K562 (cell line): ENCODE results near the gene VSIG10L. TPM values are rescaled to one million over a fixed set of nuclear protein-coding genes. Genes with fewer than 3 reads are reported as not detected.

Experiments used
- ARID3B ChIP-seq: fragments of 250-450 bp; sonication (Bioruptor Pico); IDR thresholded peaks from 2 replicates; pipeline ENCODE4 v1.4.0; 2020; ENCODE audit warnings: borderline replicate concordance
- ARNT ChIP-seq, 2 experiments: fragments of 450-650 bp; IDR thresholded peaks; 2 replicates each; pipeline ENCODE4 v1.6.1; 2016; ENCODE audit warnings: mild to moderate bottlenecking in 1 of 2
- CBFA2T2 ChIP-seq: fragments of 450-650 bp; conservative IDR thresholded peaks from 2 replicates; pipeline ENCODE4 v1.6.1; 2017; ENCODE audit warnings: mild to moderate bottlenecking
- CLOCK ChIP-seq: fragments of 250-450 bp; sonication (Bioruptor Pico); IDR thresholded peaks from 2 replicates; pipeline ENCODE4 v1.4.0; 2020; ENCODE audit warnings: mild to moderate bottlenecking, moderate library complexity, borderline replicate concordance
- ELK1 ChIP-seq: sonication (generic); formaldehyde crosslinking; IDR thresholded peaks from 2 replicates; pipeline ENCODE4 v1.8.1; 2022; ENCODE audit warnings: missing genetic modification reagents
- FIP1L1 ChIP-seq: fragments of 200-400 bp; formaldehyde crosslinking; IDR thresholded peaks from 2 replicates; pipeline ENCODE4 v1.6.1; 2018; ENCODE audit warnings: mild to moderate bottlenecking, low read depth, low read length; ENCODE audit not compliant: poor library complexity, severe bottlenecking
- GABPB1 ChIP-seq: sonication (generic); formaldehyde crosslinking; IDR thresholded peaks from 2 replicates; pipeline ENCODE4 v1.8.0; 2022; ENCODE audit warnings: mild to moderate bottlenecking, missing genetic modification reagents
- HBP1 ChIP-seq: fragments of 450-650 bp; formaldehyde crosslinking; IDR thresholded peaks from 2 replicates; pipeline ENCODE4 v1.4.0; 2022; ENCODE audit warnings: missing genetic modification characterization
- HDAC1 ChIP-seq, 2 experiments: fragments of 450-650 bp; IDR thresholded peaks; 2 replicates each; pipeline ENCODE4 v1.6.1; 2016 to 2017; ENCODE audit warnings: inconsistent platforms in 1 of 2, mild to moderate bottlenecking in 1 of 2, moderate library complexity in 1 of 2
- HLTF ChIP-seq: fragments of 450-650 bp; IDR thresholded peaks from 2 replicates; pipeline ENCODE4 v1.6.1; 2016
- NFIX ChIP-seq: fragments of 250-450 bp; sonication (Bioruptor Pico); IDR thresholded peaks from 2 replicates; pipeline ENCODE4 v1.4.0; 2020; ENCODE audit warnings: low read depth, mild to moderate bottlenecking, moderate library complexity
- NR2C2 ChIP-seq, 2 experiments: fragments of 200-800 bp in 1 of 2; sonication (Bioruptor generic) in 1 of 2; sonication (generic) in 1 of 2; formaldehyde crosslinking in 1 of 2; IDR thresholded peaks; 2 replicates each; pipeline versions ENCODE4 v1.6.1 to v1.8.0; 2016 to 2022; ENCODE audit warnings: mild to moderate bottlenecking in 1 of 2, missing compliant biosample characterization in 1 of 2, missing genetic modification characterization in 1 of 2, missing genetic modification reagents in 1 of 2
- NR3C1 ChIP-seq: sonication (generic); formaldehyde crosslinking; IDR thresholded peaks from 2 replicates; pipeline ENCODE4 v1.8.1; 2022; ENCODE audit warnings: missing genetic modification reagents
- PHB2 ChIP-seq: fragments of 450-650 bp; IDR thresholded peaks from 2 replicates; pipeline ENCODE4 v1.6.1; 2017; ENCODE audit warnings: low read depth
- RNF219 ChIP-seq: fragments of 250-450 bp; sonication (Bioruptor Pico); IDR thresholded peaks from 2 replicates; pipeline ENCODE4 v1.5.0; 2022; ENCODE audit warnings: mild to moderate bottlenecking
- ZBTB34 ChIP-seq: fragments of 250-450 bp; sonication (Bioruptor Pico); IDR thresholded peaks from 2 replicates; pipeline ENCODE4 v1.8.0; 2021; ENCODE audit warnings: mild to moderate bottlenecking, moderate library complexity
- polyA plus RNA-seq, 8 experiments: library from polyadenylated mRNA; depleted of rRNA in 4 of 8; stranded (reverse) in 5 of 8; unstranded in 3 of 8; fragments of >200 nt; fragmentation: Nextera tagmentation in 2 of 8; fragmentation: Illumina TruSeq in 1 of 8; extraction: Ambion mirVana in 2 of 8; extraction: Trizol in 1 of 8; gene quantifications; 2 replicates each; pipeline versions ENCODE4 v1.2.1 to v1.2.3, GENCODE V29; 2011 to 2014; ENCODE audit warnings: inconsistent platforms in 1 of 8, missing spikeins in 1 of 8
- total RNA-seq, 7 experiments: library from RNA; depleted of rRNA in 6 of 7; stranded (reverse); fragments of >200 nt in 6 of 7; fragmentation: Illumina TruSeq in 2 of 7; extraction: Trizol in 2 of 7; gene quantifications; 2 replicates each; pipeline versions ENCODE4 v1.2.1 to v1.2.3, GENCODE V29; 2011 to 2021; ENCODE audit warnings: low replicate concordance in 1 of 7

VSIG10L gene
- total and polyA plus RNA-seq, 9 of the 15 experiments (the other 6 are each of a cell fraction or from before 2014, with no cell fraction given), result 1.1 to 7.6 (median 2.2) TPM

- TF ChIP-seq CLOCK (CRISPR knock-in tag) (no peak), ARNT (IDR thresholded peaks at IDR 0.05) (0 out of 4 replicates have a peak, but pooled peaks have one; percentile 41 to 68), RNF219 (no peak), ZBTB34 (CRISPR knock-in tag) (no peak), ARID3B (CRISPR knock-in tag) (no peak), PHB2 (peak; percentile 60; the same call in 1 of the 2 replicates), HLTF (0 out of 2 replicates have a peak, but pooled peaks have one; percentile 70), ELK1 (CRISPR knock-in tag) (no peak), CBFA2T2 (no peak), HDAC1 (IDR thresholded peaks at IDR 0.05) (peak in 1 of 2 experiments; percentile 65; a peak in 2 of 4 replicates), NFIX (no peak), HBP1 (CRISPR knock-in tag) (peak; percentile 91), FIP1L1 (no peak), NR3C1 (no peak), GABPB1 (CRISPR knock-in tag) (no peak), NR2C2 (CRISPR knock-in tag; IDR thresholded peaks at IDR 0.05) (no peak), NR2C2 (tag; IDR thresholded peaks at IDR 0.05) (no peak)
Measured at GRCh38 chr19:51339313-51339686, 2.6 kb downstream of the VSIG10L start (continued).
